ENCODE measurements around the gene FHIT. TPM values are rescaled to one million over a fixed set of nuclear protein-coding genes. Genes with fewer than 3 reads are reported as not detected.

FHIT gene
- total RNA-seq, 1 donor from 2014 or later = 11.7 TPM

DNA sequence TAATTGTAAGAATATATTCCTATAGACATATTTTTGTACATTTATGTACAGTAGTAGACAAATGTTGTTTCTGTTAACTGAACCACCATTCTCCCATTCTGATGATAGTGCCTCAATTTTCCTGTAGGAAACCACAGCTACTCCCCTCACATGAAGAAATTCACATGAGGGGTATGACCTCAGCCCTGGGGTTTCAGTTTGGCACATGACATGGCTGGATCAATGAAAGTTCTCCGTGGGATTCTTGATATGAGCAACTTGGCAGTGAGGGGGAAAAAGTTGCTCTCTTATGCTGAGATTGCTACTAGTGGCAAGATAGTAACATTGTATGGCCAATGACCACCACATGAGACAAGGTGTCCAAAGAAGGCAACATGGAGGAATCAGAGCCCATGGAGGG, 1111.1 kb downstream of the FHIT start:
- Mint-ChIP-seq H3K4me3 (no peak overlapping the region), H3K27ac (no peak overlapping the region), H3K36me3 (no peaks in the 10 kb centered on the region), H3K9me3 (no peaks in the 10 kb centered on the region), H3K27me3 (peaks cover 4% of the 10 kb centered on the region), H3K4me1 (ENCODE audit: unreplicated experiment) (peaks cover 14% of the 10 kb centered on the region)
- no peak for DNase-seq (ENCODE audit: extremely low spot score, unreplicated experiment)
- TF ChIP-seq, protein P1, sequence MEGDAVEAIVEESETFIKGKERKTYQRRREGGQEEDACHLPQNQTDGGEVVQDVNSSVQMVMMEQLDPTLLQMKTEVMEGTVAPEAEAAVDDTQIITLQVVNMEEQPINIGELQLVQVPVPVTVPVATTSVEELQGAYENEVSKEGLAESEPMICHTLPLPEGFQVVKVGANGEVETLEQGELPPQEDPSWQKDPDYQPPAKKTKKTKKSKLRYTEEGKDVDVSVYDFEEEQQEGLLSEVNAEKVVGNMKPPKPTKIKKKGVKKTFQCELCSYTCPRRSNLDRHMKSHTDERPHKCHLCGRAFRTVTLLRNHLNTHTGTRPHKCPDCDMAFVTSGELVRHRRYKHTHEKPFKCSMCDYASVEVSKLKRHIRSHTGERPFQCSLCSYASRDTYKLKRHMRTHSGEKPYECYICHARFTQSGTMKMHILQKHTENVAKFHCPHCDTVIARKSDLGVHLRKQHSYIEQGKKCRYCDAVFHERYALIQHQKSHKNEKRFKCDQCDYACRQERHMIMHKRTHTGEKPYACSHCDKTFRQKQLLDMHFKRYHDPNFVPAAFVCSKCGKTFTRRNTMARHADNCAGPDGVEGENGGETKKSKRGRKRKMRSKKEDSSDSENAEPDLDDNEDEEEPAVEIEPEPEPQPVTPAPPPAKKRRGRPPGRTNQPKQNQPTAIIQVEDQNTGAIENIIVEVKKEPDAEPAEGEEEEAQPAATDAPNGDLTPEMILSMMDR (conservative IDR thresholded peaks at IDR 0.05) = no peak

DNA sequence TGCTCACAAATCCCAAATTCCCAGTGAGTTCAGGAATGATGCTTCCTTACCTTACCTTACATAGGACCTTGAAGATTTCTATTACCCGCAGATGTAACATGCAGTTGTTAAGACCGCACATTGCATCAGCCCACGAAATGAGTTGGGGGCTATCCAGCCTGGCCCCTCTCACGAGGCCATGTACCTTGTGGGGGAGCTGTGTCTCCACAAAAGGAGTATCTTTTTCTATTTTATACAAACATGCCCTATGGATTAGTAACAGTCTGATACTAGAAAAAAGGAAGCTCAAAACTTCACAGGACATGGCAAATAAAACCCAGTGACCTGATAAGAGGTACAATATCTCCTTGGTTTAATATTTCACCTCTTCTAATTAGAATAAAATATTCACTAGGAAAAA, 1114.7 kb downstream of the FHIT start:
- peaks cover 13% of the 10 kb centered on the region for H3K27me3 Mint-ChIP-seq
- peaks cover 10% of the 10 kb centered on the region for H3K4me1 Mint-ChIP-seq (ENCODE audit: unreplicated experiment)
- no peak overlapping the region for H3K27ac Mint-ChIP-seq
- TF ChIP-seq, protein P1 (conservative IDR thresholded peaks at IDR 0.05) = no peak
- H3K4me3 Mint-ChIP-seq = no peak overlapping the region
- peaks cover 10% of the 10 kb centered on the region for H3K9me3 Mint-ChIP-seq
- no peak for DNase-seq (ENCODE audit: extremely low spot score, unreplicated experiment)
- no peaks in the 10 kb centered on the region for H3K36me3 Mint-ChIP-seq

DNA sequence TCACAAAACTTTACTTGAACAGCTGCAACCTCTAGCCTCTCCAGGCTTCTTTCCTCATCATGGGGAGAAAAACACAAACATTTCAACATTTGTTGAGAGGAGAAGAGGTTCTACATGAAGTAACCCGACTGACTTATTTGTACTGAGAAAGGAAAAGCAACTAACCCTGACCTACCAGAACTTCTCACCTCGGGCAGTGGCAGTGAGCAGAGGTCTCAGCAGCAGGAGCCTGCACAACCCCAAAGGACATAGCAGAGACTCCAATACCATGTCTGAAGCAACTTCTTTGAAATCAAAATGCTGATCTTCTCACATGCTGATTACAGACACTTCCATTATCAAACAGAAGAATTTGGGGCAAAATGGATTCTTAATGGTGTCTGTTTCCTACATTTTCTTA, 1115.8 kb downstream of the FHIT start:
- H3K4me1 Mint-ChIP-seq (ENCODE audit: unreplicated experiment) = peaks cover 8% of the 10 kb centered on the region
- H3K4me3 Mint-ChIP-seq = no peak overlapping the region
- no peak for DNase-seq (ENCODE audit: extremely low spot score, unreplicated experiment)
- peaks cover 10% of the 10 kb centered on the region for H3K9me3 Mint-ChIP-seq
- no peaks in the 10 kb centered on the region for H3K36me3 Mint-ChIP-seq
- H3K27ac Mint-ChIP-seq = no peak overlapping the region
- TF ChIP-seq, protein P1 (conservative IDR thresholded peaks at IDR 0.05) = no peak
- peaks cover 13% of the 10 kb centered on the region for H3K27me3 Mint-ChIP-seq

DNA sequence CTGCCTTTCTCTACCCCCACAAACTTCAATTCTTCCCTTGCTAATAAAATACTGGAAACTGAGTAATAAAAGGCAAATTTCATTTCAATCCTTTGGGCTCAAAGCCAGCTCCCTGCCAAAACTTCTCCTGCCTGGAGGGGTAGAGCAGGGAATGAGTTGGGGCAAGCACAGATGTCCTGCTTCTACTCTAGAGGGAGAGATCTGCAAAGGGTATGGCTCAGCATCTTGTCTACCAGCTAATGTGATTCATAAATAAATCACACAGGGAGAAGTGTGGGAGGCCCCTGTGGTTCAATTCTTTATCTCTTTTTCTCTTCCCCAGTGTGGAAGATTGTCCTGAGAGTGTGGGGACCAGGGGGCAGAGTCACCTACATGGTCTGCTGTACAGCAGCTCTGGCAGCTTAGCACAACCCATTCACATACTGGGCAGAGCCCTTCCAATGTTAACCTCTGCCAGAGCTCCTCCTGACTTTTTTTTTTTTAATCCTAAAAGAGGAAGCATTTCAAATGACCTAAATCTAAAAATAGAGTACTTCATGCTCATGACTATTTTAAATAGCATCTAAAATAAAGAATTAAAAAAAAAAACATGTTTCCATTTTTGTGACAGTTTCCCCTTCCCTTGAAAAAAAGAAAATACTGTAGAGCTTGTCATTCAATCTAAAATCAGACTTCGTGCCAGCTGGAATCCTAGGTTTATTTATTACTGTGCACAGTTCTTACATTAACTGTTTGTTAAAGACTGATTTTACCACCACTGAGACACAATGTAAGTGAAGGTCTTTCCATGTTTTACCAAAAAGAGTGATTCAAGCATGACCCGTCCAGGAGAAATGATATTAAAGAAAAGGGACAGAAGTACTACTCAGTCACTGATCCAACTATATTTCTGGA, 1117.7 kb downstream of the FHIT start:
- DNase-seq (ENCODE audit: extremely low spot score, unreplicated experiment) = no peak
- TF ChIP-seq, protein P1 (conservative IDR thresholded peaks at IDR 0.05) = no peak
- H3K4me3 Mint-ChIP-seq = no peak overlapping the region
- H3K9me3 Mint-ChIP-seq = peaks cover 12% of the 10 kb centered on the region
- no peak overlapping the region for H3K27ac Mint-ChIP-seq
- H3K36me3 Mint-ChIP-seq = no peaks in the 10 kb centered on the region
- peaks cover 8% of the 10 kb centered on the region for H3K4me1 Mint-ChIP-seq (ENCODE audit: unreplicated experiment)
- peaks cover 13% of the 10 kb centered on the region for H3K27me3 Mint-ChIP-seq

DNA sequence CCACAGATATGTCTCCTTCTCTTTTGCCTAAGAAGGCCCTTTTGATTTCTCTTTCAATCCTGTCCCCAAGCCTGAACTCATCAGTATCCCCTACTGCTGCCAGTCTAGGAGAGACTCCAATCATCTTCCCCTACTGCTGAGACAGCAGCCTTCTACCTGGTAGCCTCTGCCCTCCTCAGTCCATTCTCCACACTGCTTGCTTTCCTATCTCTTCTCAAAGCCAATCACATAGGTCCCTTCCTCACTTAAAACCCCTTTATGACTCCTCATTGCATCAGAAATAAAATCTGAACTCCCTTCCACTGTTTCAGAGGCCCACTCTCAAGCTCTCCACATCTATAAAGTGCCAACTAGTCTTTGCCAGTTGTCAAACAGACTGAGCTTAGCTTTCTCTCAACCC, 1119.6 kb downstream of the FHIT start:
- Mint-ChIP-seq H3K27me3 (peaks cover 22% of the 10 kb centered on the region), H3K4me1 (ENCODE audit: unreplicated experiment) (peaks cover 6% of the 10 kb centered on the region), H3K4me3 (no peak overlapping the region), H3K27ac (no peak overlapping the region), H3K9me3 (peaks cover 20% of the 10 kb centered on the region), H3K36me3 (no peaks in the 10 kb centered on the region)
- DNase-seq (ENCODE audit: extremely low spot score, unreplicated experiment) = no peak
- TF ChIP-seq, protein P1 (conservative IDR thresholded peaks at IDR 0.05) = no peak
